NCI-H187 (cell line): ENCODE data around the gene EDEM3.
A peak's percentile ranks its signal among the peaks of the same experiment; 100 is the strongest.
"Not testable (repeated sequence)": the region's sequence is repeated elsewhere in the genome, so short reads cannot be mapped to it uniquely, and the experiment has no call there.

Experiments used
- DNase-seq, 2 experiments: peaks; one replicate each; lab custom pipeline; 2025; lab: John Stamatoyannopoulos, UW

The EDEM3 gene

GRCh38 chr1:184754476-184755225, at the start of gene EDEM3:
Gene EDEM3 (minus strand): TSS chr1:184754858. CDS start chr1:184754646, 212 bp downstream.
- DNase-seq = peak; percentile 98 to 100

- no peak for DNase-seq
These were observed 49.6 kb upstream of the EDEM3 start for GRCh38 chr1:184804220-184804619.

- no peak for DNase-seq
These were observed 48.5 kb upstream of the EDEM3 start for GRCh38 chr1:184803180-184803492.

GRCh38 chr1:184802354-184803179, 47.9 kb upstream of the EDEM3 start:
- no peak for DNase-seq

GRCh38 chr1:184801503-184801902, 46.8 kb upstream of the EDEM3 start:
- DNase-seq = no peak

GRCh38 chr1:184800876-184801275, 46.2 kb upstream of the EDEM3 start:
- DNase-seq = no peak

- DNase-seq = no peak
These were observed 39.3 kb upstream of the EDEM3 start for GRCh38 chr1:184793967-184794366.

GRCh38 chr1:184792450-184792969, 37.9 kb upstream of the EDEM3 start:
- no peak for DNase-seq

GRCh38 chr1:184791550-184791900, 36.9 kb upstream of the EDEM3 start:
- no peak for DNase-seq

GRCh38 chr1:184790642-184791549, 36.2 kb upstream of the EDEM3 start:
- DNase-seq = no peak

- no peak for DNase-seq
These were observed 35.2 kb upstream of the EDEM3 start for GRCh38 chr1:184789884-184790283.

GRCh38 chr1:184788970-184789369, 34.3 kb upstream of the EDEM3 start:
- DNase-seq = no peak

- no peak for DNase-seq
These were observed 30.9 kb upstream of the EDEM3 start for GRCh38 chr1:184785529-184785928.

GRCh38 chr1:184783723-184784122, 29.1 kb upstream of the EDEM3 start:
- not testable (repeated sequence) for DNase-seq

GRCh38 chr1:184781941-184782340, 27.3 kb upstream of the EDEM3 start:
- DNase-seq = no peak

- no peak for DNase-seq
These were observed 21.2 kb upstream of the EDEM3 start for GRCh38 chr1:184775885-184776284.

GRCh38 chr1:184775329-184775728, 20.7 kb upstream of the EDEM3 start:
- DNase-seq = no peak

- no peak for DNase-seq
These were observed 19.2 kb upstream of the EDEM3 start for GRCh38 chr1:184773762-184774320.

GRCh38 chr1:184771190-184771691, 16.6 kb upstream of the EDEM3 start:
- DNase-seq = peak; percentile 30 to 54

- peak; percentile 22 for DNase-seq
These were observed 15.7 kb upstream of the EDEM3 start for GRCh38 chr1:184770181-184770979.

- DNase-seq = no peak
These were observed 14.6 kb upstream of the EDEM3 start for GRCh38 chr1:184769241-184769640.
